PC-3 (cell line): ENCODE data around the gene PRPF39. TPM values are rescaled to one million over a fixed set of nuclear protein-coding genes. Genes with fewer than 3 reads are reported as not detected.

ENCODE experiments used
- ATAC-seq: fragments of 200-7000 bp; cut with Tn5 transposase; 2 replicates; pipeline ENCODE4 v1.9.1; 2020; ENCODE audit warnings: mild to moderate bottlenecking, moderate library complexity
- BruUV-seq: library from RNA; stranded (reverse); fragments of 400-500 nt; replicated peaks from 2 replicates; lab custom pipeline; 2021; lab: Mats Ljungman, UMichigan
- CTCF ChIA-PET: fragments of 300-600 bp; sonication (Branson Sonifier 250); formaldehyde crosslinking; loops from one replicate; lab custom pipeline; 2022; ENCODE audit warnings: antibody characterized with exemption; lab: Charles Lee
- POLR2A ChIA-PET: fragments of 300-600 bp; sonication (Branson Sonifier 250); formaldehyde crosslinking; loops from one replicate; lab custom pipeline; 2022; ENCODE audit warnings: antibody characterized with exemption; ENCODE audit not compliant: unreplicated experiment; lab: Charles Lee
- DNase-seq: peaks from one replicate; pipeline ENCODE4 v3.0.0-alpha.2; 2015
- H2AFZ ChIP-seq: fragments of 300-600 bp; sonication (generic); 2 replicates; pipeline ENCODE4 v1.6.0; 2016; ENCODE audit warnings: antibody characterized with exemption, low read length
- H3F3A ChIP-seq: fragments of 300-600 bp; sonication (generic); one replicate; pipeline ENCODE4 v1.6.0; 2017; ENCODE audit warnings: antibody characterized with exemption, low read length, control low read depth, mild to moderate bottlenecking; ENCODE audit not compliant: unreplicated experiment
- H3K27ac ChIP-seq: fragments of 300-600 bp; sonication (generic); 2 replicates; pipeline ENCODE4 v1.5.1; 2016; ENCODE audit warnings: mild to moderate bottlenecking, low read length
- H3K27me3 ChIP-seq: fragments of 300-600 bp; sonication (generic); 2 replicates; pipeline ENCODE4 v1.6.1; 2016; ENCODE audit warnings: low read length, mixed read lengths
- H3K36me3 ChIP-seq: fragments of 300-600 bp; sonication (generic); 2 replicates; pipeline ENCODE4 v1.6.1; 2016; ENCODE audit warnings: low read depth, mixed run types, low read length, mixed read lengths
- H3K4me1 ChIP-seq: fragments of 300-600 bp; sonication (generic); 2 replicates; pipeline ENCODE4 v1.5.1; 2016; ENCODE audit warnings: low read length; ENCODE audit not compliant: insufficient read depth
- H3K4me2 ChIP-seq: fragments of 300-600 bp; sonication (generic); 2 replicates; pipeline ENCODE4 v1.6.0; 2016; ENCODE audit warnings: low read length
- H3K4me3 ChIP-seq: fragments of 300-600 bp; sonication (generic); 2 replicates; pipeline ENCODE4 v1.5.1; 2016; ENCODE audit warnings: mild to moderate bottlenecking, low read length, mixed read lengths
- H3K79me2 ChIP-seq: fragments of 300-600 bp; sonication (generic); 2 replicates; pipeline ENCODE4 v1.6.1; 2017; ENCODE audit warnings: low read length, mixed read lengths
- H3K9ac ChIP-seq: fragments of 300-600 bp; sonication (generic); 2 replicates; pipeline ENCODE4 v1.6.0; 2016; ENCODE audit warnings: mild to moderate bottlenecking, low read length
- H3K9me2 ChIP-seq: fragments of 300-600 bp; sonication (generic); replicated peaks from 2 replicates; pipeline ENCODE4 v1.6.1; 2016; ENCODE audit warnings: mixed run types, low read length, mixed read lengths
- H3K9me3 ChIP-seq: fragments of 300-600 bp; sonication (generic); 2 replicates; pipeline ENCODE4 v1.6.1; 2016; ENCODE audit warnings: low read length, mixed read lengths
- H4K20me1 ChIP-seq: fragments of 300-600 bp; sonication (generic); 2 replicates; pipeline ENCODE4 v1.6.1; 2016; ENCODE audit warnings: low read length, mixed read lengths
- EZH2 ChIP-seq: fragments of 300-600 bp; sonication (generic); IDR thresholded peaks from one replicate; pipeline ENCODE4 v1.6.1; 2017; ENCODE audit warnings: antibody characterized with exemption, mild to moderate bottlenecking, low read length; ENCODE audit not compliant: unreplicated experiment
- EZH2phosphoT487 ChIP-seq: fragments of 300-600 bp; sonication (generic); IDR thresholded peaks from 2 replicates; pipeline ENCODE4 v1.6.1; 2018; ENCODE audit warnings: mild to moderate bottlenecking, antibody characterized with exemption, low read length, borderline replicate concordance
- intact Hi-C: fragments of 100-400 bp; cut with micrococcal nuclease; formaldehyde crosslinking; loops from 2 replicates; pipeline ENCODE4 v1.9.0; 2023
- total RNA-seq: library from RNA; depleted of rRNA; stranded (reverse); fragments of >200 nt; gene quantifications from 2 replicates; pipeline ENCODE4 v1.2.3, GENCODE V29; 2014
- TF ChIP-seq, protein P1 (sequence below): fragments of 300-600 bp; sonication (generic); conservative IDR thresholded peaks from 2 replicates; pipeline ENCODE4 v1.5.1; 2017; ENCODE audit warnings: antibody characterized with exemption, low read depth, mild to moderate bottlenecking, low read length

The PRPF39 gene
- total RNA-seq, 1 experiment from 2014 or later, result 19.2 TPM

- peak within 1 kb of the TSS; percentile 94 for H2AFZ ChIP-seq
- H3K36me3 ChIP-seq, result peaks cover 3% of the 10 kb centered on the region; the same call in 1 of the 2 replicates
- peak within 1 kb of the TSS; percentile 95 for H3K4me2 ChIP-seq
- CTCF ChIA-PET, result interaction anchor here (2.2 kb wide), 1 partner anchor 221 kb away, joined by 9 read pairs; no protein-coding TSS in a partner anchor
- TF ChIP-seq, protein P1, sequence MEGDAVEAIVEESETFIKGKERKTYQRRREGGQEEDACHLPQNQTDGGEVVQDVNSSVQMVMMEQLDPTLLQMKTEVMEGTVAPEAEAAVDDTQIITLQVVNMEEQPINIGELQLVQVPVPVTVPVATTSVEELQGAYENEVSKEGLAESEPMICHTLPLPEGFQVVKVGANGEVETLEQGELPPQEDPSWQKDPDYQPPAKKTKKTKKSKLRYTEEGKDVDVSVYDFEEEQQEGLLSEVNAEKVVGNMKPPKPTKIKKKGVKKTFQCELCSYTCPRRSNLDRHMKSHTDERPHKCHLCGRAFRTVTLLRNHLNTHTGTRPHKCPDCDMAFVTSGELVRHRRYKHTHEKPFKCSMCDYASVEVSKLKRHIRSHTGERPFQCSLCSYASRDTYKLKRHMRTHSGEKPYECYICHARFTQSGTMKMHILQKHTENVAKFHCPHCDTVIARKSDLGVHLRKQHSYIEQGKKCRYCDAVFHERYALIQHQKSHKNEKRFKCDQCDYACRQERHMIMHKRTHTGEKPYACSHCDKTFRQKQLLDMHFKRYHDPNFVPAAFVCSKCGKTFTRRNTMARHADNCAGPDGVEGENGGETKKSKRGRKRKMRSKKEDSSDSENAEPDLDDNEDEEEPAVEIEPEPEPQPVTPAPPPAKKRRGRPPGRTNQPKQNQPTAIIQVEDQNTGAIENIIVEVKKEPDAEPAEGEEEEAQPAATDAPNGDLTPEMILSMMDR, result peak; percentile 61
- TF ChIP-seq EZH2, result no peak
- H3K4me3 ChIP-seq, result peak within 1 kb of the TSS; percentile 97
- peaks cover 19% of the 10 kb centered on the region for H3K4me1 ChIP-seq
- peak within 1 kb of the TSS; percentile 32 for H3K27ac ChIP-seq
- no peaks in the 10 kb centered on the region for H3K9me2 ChIP-seq
- no peaks in the 10 kb centered on the region for H3K27me3 ChIP-seq
- H3F3A ChIP-seq, result no peaks in the 10 kb centered on the region
- peaks cover 17% of the 10 kb centered on the region for H4K20me1 ChIP-seq
- no peaks in the 10 kb centered on the region for H3K9me3 ChIP-seq
- BruUV-seq, result TSS peak; percentile 23
- DNase-seq, result peak; percentile 99
- H3K79me2 ChIP-seq, result peaks cover 71% of the 10 kb centered on the region
- peak; percentile 85 for ATAC-seq
- intact Hi-C loops, result loop anchor here (1.0 to 2.0 kb wide), 7 partner anchors 20 to 237 kb away; partner anchors contain the start of genes MIS18BP1 and TOGARAM1
- POLR2A ChIA-PET, result interaction anchor here (0.6 to 1.0 kb wide), 4 partner anchors 130 to 173 kb away, joined by 3 to 4 read pairs (median 3); partner anchors contain the start of genes KLHL28 and TOGARAM1
- H3K9ac ChIP-seq, result peak within 1 kb of the TSS; percentile 90
These were observed 50.4 kb downstream of the PRPF39 start, which contains the start of gene FKBP3 for GRCh38 chr14:45134051-45134958. Gene FKBP3, minus strand, starts transcription at chr14:45134481. Its CDS starts 25 bp downstream, at chr14:45134456.

DNA sequence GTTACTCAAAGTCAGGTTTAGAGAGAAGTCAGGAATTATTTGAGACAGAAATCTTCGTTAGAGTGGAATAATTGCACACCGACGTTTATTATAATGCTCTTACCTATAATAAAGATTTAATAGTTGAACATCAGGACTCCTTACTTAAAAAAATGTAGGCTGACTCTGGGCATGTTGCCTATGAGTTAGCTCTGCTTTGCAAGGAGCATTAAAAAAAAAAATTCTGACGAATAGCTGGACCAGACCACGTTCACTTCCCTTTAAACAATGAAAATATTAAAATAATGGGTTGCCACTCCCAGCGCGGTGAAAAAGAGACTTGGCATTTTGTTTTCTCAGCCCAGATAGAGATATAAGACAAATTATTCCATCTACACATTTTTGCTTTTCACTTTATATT lies 51.2 kb downstream of the PRPF39 start:
- no peak for TF ChIP-seq EZH2phosphoT487
- TF ChIP-seq EZH2, result no peak
- TF ChIP-seq, protein P1, result no peak
- peaks cover 80% of the 10 kb centered on the region for H3K79me2 ChIP-seq
- H3K27ac ChIP-seq, result peak overlapping the region; percentile 32
- H3K36me3 ChIP-seq, result no peaks in the 10 kb centered on the region
- peak overlapping the region; percentile 94 for H2AFZ ChIP-seq
- peak overlapping the region; percentile 95 for H3K4me2 ChIP-seq
- no peaks in the 10 kb centered on the region for H3F3A ChIP-seq
- ATAC-seq, result no peak
- peak; percentile 7 for DNase-seq
- CTCF ChIA-PET, result interaction anchor here (2.2 kb wide), 1 partner anchor 221 kb away, joined by 9 read pairs; no protein-coding TSS in a partner anchor
- H3K4me3 ChIP-seq, result peak overlapping the region; percentile 97
- no peaks in the 10 kb centered on the region for H3K9me3 ChIP-seq
- H3K27me3 ChIP-seq, result no peaks in the 10 kb centered on the region
- no peaks in the 10 kb centered on the region for H3K9me2 ChIP-seq
- peak overlapping the region; percentile 65 for H3K9ac ChIP-seq
- intact Hi-C loops, result loop anchor here (1.0 to 2.0 kb wide), 4 partner anchors 20 to 133 kb away; partner anchors contain the start of gene PRPF39
- POLR2A ChIA-PET, result interaction anchor here (0.6 to 0.8 kb wide), 3 partner anchors 131 to 174 kb away, joined by 3 to 4 read pairs (median 3); partner anchors contain the start of gene KLHL28
- H4K20me1 ChIP-seq, result peaks cover 17% of the 10 kb centered on the region
- no TSS peak for BruUV-seq
- H3K4me1 ChIP-seq, result peaks cover 25% of the 10 kb centered on the region
